GM18526 (cell line): ENCODE results near the gene DSCAML1.

Experiments used
- POLR2A ChIP-seq: IDR thresholded peaks from 3 replicates; pipeline ENCODE4 v1.6.1; 2011; ENCODE audit not compliant: insufficient read length; ENCODE audit errors: extremely low read depth

Gene DSCAML1

GRCh38 chr11:117836077-117836960 lies 39.3 kb upstream of the DSCAML1 start:
- no peak for TF ChIP-seq POLR2A

DNA sequence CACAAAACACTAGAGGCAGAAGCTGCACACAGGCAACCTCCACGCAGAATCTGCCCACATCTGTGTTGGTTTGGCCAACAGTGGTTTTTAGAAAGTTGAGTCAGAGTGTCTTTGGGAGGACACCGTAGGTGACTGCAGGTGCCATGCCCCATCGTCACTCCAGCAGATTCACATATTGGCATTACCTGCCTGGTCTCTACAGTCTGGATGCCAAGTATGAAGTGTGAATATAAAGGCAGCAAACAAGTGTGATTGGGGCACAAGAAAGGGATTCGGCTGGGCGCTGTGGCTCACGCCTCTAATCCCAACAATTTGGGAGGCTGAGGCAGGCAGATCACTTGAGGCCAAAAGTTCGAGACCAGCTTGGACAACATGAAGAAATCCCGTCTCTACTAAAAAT lies 38.6 kb upstream of the DSCAML1 start:
- no peak for TF ChIP-seq POLR2A

GRCh38 chr11:117834838-117835443 lies 37.9 kb upstream of the DSCAML1 start:
- TF ChIP-seq POLR2A = no peak

- no peak for TF ChIP-seq POLR2A
Measured at GRCh38 chr11:117834068-117834810, 37.2 kb upstream of the DSCAML1 start.

- TF ChIP-seq POLR2A = no peak
Measured at GRCh38 chr11:117833401-117833891, 36.4 kb upstream of the DSCAML1 start.

DNA sequence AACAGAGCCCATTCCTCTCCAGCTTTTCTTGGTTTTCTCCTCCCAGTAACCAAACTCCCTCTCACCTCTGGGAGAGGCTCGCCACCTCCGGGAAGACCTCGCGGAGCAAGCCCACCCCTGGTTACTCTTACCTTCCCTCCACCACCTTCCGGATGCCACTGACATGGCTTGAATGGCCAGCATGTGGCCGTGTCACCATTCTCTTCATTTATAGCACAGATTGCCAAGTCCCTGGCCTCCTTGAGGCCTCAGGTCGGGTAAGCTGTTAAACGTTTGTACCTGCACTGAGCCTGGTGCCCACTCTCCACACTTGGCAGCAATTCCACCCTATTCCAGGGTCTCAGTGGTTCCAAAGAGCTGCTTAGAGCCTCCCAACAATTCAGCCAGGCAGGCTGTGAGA lies 35.5 kb upstream of the DSCAML1 start:
- TF ChIP-seq POLR2A = no peak

GRCh38 chr11:117831661-117832415 lies 34.8 kb upstream of the DSCAML1 start:
- TF ChIP-seq POLR2A = no peak

DNA sequence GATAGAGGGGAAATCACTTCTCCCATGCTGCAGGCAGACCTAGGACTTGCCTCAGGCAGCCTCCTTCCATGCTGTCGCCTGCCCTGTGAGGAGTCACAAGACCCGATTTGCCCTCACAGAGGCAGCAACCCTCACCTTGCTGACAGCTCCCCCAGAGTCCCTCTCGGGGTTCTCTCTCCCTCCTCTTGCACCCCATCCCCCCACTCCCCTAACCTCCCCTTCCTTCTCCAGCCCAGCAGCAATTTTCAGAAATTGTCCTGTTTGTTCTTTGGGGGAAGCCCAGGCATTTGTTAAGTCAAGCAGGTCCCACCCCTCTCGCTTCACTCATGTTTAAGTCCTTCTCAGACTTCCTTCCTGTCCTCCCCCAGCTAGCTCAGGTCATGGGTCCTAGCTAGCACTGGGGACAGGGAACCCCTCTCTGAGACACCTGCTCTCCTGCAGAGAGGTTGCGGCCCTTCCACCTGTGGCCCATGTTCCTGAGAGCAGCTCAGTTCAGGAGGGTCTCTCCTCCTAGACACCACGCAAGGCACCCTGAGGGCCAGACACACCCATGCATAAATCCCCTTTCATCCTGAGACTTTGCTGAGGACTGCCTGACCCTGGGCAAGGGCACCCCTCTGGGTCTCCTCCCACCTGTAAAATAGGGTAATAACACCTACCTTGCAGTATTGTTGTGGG lies 33.8 kb upstream of the DSCAML1 start:
- TF ChIP-seq POLR2A = no peak

DNA sequence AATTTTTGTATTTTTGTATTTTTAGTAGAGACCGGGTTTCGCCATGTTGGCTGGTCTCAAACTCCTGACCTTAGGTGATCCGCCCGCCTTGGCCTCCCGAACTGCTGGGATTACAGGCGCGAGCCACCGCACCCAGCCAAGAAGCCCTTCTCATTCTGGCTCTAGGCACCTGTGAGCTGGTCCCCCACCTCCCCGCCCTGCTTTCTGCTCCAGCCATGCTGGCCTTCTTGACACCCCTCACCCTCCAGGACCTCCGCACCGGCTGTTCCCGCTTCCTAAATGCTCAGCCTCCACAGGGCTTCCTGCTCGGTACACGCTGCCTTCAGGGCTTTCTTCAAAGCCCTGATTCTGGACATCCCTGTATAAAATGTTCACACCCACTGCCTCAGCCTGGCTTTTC lies 33.1 kb upstream of the DSCAML1 start:
- no peak for TF ChIP-seq POLR2A

DNA sequence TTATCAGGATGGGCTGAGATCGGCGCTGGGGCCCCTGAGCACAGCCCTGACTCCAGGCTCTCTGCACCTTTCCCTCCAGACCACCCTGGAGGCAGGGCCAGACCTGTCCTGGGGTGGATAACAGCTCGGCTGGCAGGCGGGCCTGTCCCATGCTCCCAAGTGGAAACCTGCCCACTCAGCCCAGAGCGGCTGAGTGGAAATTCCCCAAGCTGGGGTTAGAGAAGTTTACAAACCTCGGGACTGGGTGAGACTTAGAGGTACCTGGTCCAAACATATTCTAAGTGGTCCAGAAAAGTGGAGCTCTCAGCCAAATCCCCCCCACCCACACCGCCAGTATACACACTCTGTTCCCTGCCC lies 32.3 kb upstream of the DSCAML1 start:
- no peak for TF ChIP-seq POLR2A

GRCh38 chr11:117828611-117829368 lies 31.8 kb upstream of the DSCAML1 start:
- TF ChIP-seq POLR2A = no peak

GRCh38 chr11:117827521-117828511 lies 30.8 kb upstream of the DSCAML1 start:
- no peak for TF ChIP-seq POLR2A

DNA sequence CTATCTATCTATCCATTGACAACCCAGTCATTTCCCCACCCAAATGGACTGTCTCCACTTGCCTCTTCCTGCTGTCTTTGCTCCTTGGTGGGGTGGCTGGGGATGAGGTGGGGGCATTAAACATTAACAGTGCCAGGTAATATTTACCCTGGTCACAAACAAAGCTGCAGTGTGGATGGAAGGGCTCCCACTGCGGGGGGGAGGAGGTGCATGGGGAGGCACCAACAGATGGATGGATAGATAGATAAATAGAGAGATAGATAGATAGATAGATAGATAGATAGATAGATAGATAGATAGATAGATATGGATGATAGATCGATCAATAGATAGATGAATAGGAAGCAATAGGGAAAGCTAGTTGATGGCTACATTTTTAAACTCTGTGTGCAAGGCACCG lies 29.8 kb upstream of the DSCAML1 start:
- TF ChIP-seq POLR2A = no peak

DNA sequence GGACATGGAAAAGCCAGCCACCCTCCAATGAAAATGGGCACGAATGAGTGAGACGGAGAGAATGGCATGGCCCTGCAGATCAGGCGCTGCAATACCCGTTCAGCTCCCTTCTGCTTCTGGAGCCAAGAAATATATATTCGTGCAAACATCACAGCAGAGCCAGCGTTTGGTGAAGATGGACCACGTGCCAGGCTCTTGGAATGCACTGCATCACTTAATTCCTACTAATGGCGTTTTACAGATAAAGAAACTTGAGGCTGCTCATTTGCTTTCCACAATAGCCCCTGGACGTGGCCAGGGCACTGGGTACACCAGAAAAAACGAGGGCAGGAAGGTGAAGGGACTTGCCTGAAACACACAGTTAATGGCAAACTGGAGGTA lies 29.2 kb upstream of the DSCAML1 start:
- no peak for TF ChIP-seq POLR2A
